HG03521 (cell line): ENCODE measurements around the gene PRSS38.

Experiments used
- ATAC-seq: cut with Tn5 transposase; IDR thresholded peaks from one replicate; pipeline ENCODE4 v1.9.1; 2021; ENCODE audit warnings: mild to moderate bottlenecking, moderate library complexity; ENCODE audit not compliant: unreplicated experiment

The PRSS38 gene

DNA sequence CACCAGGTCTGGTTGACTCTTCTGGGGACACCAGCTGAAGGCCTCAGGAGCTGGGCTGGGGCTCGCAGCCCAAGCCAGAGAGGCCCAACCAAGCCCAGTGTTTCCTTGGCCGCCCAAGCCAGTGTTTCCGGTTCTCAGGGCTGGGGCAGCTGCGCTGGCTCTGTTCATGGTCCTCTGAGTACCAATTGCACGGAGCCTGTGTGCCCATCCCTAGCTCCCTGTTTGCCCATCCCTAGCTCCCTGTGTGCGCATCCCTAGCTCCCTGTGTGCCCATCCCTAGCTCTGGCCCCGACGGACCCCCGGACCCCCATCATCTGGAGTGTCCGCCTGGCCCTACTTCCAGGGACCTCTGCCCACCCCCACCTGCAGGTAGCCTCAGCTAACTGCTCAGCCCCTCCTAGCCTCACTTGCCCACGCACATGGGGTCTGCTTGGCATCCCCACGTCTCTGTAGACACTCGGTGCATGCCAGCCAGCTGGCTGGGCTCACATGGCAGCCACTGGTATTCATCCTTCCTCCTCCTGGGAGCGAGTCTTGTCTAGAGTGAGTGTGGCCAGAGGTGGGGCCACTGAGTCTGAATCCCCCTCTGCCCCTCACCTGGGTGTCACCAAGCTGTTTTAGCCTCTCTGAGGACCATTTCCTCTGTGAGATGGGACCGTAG, 68.3 kb downstream of the PRSS38 start:
- ATAC-seq: no peak

DNA sequence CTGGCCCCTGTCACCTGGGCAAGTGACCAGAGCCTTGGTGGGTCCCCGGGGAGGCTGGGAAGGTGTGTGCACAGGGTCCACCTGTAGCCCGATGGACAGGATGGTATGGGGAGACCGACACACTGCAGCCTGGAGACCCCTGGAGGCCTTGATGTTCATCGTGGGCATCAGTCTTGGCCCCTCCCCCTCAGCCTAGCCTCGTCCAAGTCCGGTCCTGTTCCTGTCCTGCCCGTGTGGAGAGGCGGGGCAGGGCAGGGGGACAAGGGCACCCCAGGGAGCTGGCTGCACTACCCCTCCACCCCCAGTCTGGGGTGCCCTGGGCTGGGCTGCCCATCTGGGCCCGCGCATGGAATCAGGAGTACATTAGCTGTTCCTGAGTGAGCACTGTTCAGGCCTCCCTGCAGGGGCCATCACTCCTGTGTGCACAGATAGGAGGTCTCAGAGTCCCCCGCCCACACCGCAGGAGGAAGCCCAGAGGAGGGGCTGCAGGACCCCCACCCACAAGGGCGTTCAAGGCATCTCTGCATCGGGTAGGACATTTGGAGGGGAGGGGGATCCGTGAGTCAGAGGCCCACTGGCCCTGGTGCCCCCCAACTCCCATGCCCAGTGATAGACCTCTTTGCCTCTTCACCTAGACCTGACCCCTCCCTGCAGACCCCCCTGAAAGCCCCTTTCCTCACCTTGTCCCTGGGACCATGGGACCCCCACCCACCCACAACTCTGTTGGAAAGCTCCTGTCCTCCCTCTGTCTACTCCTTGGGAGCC, 69.1 kb downstream of the PRSS38 start:
- no peak for ATAC-seq

DNA sequence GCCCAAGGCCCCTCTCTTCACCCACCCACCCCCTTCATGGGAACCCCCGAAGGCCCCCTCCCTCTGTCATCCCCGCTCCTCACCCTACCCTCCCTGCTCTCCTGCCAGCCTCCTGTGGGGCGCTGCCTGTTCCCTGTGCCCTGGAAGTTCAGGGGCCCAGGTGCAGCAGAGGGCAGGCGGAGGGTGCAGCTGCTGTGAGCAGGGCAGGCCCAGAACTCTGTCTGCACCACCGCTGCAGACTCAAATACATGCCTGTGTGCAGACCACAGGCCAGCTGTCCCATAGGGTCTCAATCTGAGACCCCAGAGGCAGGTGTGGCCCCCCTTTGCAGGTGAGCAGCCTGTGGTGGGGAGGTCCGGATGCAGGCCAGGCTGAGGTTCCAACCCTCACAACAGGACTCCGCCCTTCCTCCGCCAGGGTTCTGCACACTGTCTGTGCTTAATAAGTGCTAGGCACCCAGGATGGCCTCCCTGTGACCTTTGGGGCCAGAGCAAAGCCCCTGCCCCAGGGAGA, 69.7 kb downstream of the PRSS38 start:
- no peak for ATAC-seq

DNA sequence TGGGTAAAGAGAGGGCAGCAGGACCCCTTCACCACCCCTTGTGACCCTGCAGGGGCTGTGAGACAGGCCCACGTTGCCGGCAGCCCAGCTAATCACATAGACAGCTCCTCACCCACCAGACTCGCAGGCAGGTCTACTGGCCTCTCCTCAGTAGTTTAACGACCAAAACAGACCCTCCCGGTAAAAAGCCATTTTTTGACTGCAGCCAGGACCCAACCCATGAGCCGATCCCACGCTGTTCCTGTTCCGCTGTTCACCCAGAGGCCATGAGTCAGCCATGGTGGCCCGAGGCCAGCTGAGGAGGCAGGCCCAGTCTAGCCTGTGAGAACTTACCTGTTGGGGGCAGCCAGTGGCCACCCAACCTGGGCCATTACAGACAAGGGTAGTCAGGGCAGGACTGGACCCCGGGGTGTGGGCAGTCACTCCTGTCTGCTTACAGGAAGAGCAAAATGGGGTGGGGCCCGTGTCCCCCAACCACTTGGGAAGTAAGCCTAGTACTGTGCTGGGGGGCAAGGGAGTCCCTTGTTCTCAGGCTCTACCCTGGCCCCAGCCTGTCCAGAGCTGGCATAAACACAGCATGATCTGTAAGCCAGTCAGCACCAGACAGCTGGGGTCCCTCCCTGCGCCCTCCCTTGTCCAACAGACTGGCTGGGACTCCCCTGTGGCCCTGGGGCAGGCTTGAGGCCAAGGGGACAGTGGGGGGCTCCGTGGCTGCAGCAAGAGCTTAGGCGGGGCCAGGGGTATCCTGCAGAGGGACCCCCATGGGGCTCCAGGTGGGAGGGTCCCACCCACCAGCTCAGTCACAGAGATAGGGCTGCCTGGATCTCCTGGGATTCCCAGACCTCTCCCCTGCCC, 70.4 kb downstream of the PRSS38 start:
- ATAC-seq: no peak

DNA sequence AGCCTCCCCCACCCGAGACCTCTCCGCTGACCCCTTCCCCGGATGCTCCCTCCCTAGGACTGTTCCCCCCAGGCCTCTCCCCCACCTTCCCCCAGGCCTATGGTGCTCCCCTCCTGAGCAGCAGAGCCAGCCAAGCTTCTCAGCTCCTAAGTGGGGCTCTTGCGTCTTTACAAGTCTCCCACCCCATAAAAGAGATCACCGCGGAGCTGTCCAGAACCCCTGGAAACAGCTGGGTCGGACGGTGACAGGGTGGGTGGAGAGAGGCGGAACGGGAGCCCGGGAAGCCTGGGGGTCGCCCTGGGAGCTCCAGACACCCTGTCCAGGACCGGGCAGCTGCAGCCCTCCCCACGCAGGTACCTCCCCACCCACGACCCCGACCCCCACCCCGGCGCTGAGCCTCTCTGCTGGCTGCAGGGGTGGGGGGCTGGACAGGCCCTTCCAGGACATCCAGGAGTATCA, 71.1 kb downstream of the PRSS38 start:
- no peak for ATAC-seq

DNA sequence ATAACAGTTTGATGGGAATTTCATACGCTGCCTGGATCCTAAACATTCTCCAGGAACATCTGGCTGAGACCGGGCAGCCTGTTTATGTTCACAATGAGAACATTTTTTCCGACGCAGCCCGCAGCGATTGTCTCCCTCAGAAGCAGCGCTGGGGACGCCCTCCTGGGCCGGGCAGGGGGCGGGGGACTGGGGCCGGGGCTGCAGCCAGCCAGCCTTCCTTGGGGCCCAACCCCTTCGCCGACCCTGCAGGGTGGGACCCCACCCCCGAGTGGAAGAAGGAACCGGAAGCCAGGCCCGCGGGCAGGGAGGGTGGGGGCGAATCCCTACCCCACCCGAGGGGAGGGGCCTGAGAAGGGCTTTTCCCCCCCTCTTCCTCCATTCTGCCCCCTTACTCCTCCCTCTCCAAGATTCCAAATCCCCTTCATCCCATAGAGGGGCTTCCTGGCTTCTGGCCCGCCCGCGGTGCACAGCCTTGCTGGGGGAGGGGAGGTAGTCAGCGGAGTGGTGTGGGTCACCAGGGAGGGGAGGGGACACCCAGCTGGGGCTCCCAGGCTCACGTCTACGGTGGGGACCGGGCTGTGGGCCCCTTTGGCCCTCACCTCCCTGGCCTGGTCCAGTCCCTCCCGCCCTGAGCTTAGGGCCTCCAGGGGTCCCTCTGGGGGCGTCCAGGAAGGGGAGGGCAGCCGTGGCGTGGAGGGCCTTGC, 71.7 kb downstream of the PRSS38 start:
- ATAC-seq: no peak

DNA sequence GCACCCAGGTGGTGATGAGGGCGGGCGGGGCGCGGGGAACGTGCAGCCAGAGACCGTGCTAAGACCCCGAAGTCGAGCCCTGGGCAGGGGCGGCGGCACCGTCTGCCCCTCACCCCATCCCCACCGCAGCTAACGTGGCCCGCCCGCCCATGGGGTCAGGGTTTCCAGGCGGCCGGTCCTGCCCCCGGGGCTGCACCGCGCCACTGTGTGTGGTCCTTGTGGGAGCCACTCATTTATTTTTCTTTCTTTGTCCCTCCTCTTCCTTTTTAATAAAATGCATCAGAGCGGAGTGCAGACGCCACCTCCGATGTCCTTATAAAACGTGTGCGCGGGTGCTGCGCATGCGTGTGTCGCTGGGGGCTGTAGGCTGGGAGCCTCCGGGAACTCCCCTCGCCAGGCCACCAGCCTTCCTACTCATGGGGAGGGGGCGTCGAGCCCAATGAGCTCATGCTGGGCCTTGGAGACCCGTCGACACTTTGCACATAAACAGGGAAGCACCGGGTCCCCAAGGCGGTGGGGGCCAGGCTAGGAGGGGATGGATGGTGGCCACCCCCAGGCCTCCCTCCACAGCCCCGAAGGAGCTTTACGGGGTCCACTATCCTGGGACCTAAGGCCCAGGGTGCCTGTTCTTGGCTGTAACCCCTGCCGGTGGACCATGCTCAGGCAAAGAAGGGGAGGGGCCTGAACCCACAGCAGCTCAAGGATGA, 72.4 kb downstream of the PRSS38 start:
- no peak for ATAC-seq

DNA sequence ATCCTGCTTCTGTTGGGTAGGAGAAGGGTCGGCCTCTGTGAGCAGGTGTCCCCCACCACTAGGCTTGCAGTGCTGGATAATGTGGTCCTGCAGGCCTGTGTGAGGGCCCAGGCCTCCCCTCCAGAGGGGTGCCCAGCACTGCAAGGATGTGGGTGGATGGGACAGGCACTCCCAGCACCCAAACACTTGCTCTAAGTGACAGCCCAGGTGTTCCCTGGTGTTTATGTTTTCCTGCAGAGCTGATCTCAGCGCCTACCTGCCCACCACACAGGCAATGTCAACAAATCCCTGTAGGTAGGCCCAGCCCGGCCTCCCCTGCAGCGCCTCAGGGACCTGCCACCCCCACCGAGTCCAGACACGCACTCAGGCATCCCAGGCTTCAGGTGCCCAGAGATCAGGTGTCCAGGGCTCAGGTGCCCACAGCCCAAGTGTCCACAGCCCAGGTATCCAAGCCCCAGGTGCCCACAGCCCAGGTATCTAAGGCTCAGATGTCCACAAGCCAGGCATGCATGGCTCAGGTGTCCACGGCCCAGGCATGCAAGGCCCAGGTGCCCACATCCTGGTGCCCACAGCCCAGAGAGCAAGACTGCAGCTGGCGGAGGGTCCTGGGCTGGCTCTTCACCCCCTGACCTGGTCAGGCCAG, 73.0 kb downstream of the PRSS38 start:
- no peak for ATAC-seq

DNA sequence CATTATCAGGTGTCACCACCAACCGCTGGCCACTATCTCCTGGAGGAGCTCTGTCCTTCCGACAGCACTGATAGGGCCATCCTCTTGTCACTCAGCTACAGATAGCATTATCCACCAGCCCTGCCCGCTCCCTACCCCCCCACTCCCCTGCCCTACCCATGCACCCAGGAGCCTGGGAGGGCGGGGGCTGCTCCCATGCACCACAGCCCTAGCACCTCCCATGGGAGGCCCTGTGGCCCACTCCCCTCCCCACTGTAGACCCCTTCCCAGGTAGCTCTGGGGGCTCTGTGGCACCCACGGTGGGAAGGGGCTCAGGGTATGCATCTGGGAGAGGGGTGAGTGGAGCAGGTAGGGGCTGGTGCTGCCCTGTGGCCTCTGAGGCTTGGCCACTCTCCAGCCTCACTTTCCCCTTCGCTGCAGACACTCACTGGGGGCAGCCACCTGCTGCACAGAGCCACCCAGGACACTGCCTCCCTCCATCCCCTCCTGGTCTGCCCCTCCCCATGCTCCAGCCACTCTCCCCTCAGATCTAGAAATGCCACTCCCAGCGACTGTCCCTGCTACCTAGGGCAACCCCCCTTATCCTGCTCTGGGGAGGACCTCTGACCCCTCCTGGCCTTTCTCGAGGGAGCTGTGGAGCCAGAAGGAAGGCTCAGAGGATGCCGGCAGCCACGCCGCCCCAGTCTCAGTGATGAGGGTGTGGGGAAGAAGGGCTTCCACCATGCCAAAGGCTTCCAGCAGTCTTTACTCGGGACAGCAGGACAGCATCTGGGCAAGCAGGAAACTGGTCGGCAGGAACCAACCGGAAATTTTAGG, 73.8 kb downstream of the PRSS38 start:
- no peak for ATAC-seq

DNA sequence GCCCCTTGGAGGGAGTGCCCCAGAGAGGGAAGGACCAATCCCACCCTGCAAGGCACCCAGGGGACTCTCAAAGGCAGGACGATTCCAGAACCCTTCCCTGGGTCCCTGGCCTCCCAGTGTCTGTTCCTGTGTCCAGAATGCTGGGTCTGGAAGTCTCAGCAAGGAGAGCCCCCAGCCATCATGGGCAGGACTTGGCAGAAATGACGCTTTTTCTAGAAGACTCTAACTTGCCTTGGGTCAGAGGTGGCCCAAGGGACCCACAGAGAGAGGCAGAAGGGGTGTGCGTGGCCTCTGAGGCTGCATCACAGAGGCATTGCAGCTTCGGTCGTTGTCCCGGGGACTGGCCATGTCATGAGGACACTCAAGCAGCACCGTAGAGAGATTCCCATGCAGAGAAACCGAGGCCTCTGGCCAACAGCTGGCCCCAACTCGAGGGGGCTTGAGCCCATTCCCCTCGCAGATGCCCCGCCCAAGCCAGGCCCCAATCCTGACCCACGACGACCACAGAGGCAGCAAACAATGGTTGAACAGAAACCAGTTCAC, 74.5 kb downstream of the PRSS38 start:
- no peak for ATAC-seq

DNA sequence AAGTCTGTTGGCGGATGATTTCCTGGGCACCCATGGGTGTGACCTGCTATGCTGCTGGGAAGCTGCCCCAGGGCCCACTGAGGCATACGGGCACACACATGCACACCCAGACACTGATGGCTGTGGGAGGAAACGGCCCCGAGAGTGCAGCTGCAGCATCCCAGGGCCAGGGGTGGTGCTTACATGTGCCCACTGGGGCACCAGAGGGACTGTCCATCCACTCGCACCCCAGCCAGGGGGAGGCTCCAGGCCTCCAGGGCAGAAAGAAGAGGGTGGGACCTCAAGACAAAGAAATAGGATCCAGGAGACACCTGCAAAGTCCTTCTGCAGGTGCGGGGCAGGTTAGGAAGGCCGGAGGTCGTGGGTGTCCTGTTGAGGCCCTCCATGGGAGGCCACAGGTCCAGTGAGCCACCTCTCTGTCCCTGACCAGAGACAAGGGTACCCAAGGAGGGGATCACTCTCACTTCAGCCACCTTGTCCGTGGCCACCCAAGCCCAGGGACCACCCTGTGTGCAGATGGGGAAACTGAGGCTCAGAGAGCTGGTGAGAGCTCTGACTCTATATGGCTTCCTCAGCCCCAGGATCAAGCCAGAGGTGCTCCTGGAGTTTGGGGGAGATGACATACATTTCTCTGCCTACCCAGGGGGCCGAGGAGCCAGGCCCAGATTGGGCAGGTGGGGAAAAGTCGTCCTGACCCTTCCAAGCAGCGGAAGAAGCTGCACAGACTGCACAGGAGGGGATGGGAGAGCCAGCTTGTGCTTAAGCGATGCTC, 75.2 kb downstream of the PRSS38 start:
- ATAC-seq: no peak

DNA sequence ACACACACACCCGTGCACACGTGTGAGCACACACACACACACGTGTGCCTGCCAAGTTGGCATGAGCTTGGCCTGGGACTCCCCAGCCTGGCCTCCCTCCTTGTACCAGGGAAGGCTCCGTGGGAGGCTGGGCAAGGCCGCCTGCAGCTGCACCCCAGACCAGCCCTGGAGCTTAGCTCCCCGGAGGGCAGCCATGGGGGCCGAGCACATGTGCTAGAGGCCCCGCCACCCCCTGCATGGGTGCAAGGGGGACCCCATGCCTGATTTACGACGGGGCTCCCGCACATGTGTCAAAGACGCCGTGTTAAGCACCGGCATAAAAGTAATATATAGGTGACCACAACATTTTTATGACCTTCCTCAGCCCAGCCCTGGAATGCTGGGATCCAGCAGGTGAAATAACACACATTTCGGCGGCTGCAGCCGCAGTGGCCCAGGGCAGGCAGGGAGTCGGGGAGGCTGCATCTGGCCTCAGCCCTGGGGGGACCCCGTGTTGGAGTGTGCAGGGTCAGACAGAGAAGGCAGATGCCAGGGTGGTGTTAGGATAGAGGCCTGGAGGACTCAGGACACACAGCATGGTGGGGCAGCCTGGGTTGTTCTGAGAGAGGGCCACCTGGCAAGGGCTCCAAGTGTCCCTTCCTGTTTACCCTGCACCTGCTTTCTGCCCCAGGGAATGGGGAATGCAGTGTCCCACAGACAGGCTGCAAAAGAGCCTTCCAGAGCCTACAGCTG, 75.9 kb downstream of the PRSS38 start:
- no peak for ATAC-seq

DNA sequence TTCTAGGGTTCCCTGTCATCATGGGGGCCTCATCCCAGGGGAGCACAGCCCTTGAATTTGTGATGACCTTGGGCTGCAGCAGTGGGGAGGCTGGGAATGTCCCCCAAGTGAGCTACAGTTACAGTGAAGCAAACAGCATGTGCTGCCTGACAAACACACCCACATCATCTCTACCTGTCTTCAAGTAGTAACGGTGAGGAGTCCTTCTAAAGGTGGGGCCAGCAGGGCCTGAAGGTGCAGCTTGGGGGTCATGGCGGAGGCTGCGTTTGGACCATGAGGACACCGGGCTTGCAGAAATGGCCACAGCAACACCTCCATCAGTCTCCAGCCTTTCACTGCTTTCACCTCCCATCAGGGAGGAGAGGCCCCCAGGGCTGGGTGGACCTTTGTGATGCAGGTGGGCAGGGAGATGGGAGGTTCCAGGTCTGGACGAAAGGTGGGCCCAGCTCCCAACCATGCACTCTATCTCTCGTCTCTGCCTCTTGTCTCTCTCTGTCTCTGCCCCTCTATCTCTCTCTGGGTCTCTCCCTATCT, 76.5 kb downstream of the PRSS38 start:
- no peak for ATAC-seq

DNA sequence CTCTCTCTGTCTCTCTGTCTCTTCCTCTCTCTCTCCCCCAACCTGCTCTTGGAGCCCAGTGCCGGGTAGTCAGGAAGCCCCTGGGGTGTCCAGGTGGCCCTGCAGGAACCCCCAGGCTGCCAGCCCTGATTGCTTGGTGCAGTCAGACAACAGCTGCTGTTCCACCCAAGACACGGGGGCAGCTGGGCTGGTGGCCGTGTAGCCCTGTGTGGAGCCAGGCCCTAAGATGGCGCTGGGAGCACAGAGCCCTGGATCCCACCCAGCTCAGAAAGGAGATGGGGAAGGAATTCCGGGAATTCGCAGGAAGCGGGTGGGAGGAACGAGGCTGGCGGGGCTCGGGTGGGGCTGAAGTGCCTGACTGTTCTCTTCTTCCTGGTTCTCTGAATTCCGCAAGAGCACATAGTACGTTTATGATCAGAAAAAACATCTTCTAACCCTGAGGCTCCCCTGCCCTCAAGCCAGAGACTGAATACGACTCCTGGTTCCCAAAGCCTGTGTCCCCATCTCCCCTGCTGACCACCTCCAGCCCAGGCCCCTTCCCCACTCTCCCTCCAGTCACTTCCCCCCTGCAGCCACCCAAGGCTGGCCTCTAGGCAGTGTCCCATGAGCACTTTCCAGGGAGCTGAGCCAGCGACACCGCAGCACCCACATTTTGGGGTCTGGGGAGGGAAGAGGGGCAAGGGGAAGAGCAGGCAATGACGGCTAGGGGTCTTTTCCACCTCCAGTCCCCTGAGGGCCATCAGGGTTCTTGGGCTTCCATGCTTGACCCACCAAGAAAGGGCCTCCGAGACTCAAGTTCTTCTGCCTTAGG, 77.2 kb downstream of the PRSS38 start:
- no peak for ATAC-seq

DNA sequence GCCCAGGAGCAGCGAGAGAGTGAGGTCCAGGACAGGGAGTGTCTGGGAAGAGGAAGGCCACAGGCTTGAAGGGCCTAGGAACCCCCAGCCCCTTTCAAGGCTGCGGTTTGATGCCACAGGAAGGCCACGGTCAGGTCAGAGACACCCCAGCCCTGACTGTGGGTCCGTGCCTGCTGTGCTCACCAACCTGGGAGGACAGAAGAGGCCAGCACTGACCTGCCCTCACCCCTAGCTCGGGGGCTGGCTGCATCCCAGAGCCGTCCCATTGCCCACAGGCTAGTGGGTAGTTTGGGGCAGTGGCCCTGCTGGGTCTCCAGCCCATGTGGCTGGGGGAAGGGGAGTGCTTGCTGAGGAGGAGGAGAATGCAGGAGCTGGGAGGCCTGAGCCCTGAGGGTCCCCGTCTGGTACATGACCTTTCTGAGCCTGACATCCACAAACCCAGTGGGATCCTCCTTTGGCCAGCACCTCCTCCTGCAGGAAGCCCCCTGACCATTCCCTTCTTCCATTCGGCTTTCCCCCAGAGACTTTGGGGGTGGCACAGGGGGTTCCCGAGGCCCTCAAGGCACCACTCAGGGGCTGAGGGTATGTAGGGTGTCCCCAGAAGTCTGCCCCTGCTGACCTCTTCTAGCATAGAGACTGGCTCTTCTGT, 77.9 kb downstream of the PRSS38 start:
- ATAC-seq: no peak
